ENCODE measurements around the gene OSBPL1A.

The OSBPL1A gene

DNA sequence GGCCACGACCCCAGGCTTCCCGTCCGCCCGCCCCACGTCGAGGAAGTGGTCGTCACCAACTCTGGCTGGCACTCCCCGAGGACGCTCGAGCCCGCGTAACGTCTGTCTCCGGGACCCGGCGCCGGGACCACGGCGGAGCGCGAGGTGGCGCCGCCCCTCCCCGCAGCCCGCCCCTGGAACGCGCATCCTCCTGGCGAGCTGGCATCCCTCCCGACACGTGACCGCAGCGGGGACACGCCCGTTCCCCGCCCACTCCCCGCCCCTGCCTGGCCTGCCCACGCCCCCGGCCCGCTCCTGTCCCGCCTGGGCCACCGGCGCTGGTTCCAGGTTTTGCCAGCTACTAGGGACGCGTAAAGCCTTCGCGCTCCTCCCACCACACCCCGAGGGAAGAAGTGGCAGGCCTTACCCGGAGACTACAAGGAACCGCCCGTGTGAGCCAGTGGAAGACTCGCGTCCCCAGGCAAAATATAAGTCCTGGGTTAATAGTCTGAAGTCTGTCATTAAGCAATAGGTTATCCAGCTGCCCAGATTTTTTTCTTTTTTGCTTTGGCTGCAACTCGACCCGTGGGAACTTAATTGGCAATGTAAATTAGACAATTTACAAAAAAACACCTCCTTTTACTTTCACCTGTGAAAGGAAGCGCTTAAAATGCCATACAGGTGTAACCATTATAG lies at the start of gene OSBPL1A:
Gene OSBPL1A, minus strand, starts transcription at position 131 of the 675 bp plus-strand sequence. CDS start 20,291 bp downstream, outside the sequence.
- TF ChIP-seq, protein P1, sequence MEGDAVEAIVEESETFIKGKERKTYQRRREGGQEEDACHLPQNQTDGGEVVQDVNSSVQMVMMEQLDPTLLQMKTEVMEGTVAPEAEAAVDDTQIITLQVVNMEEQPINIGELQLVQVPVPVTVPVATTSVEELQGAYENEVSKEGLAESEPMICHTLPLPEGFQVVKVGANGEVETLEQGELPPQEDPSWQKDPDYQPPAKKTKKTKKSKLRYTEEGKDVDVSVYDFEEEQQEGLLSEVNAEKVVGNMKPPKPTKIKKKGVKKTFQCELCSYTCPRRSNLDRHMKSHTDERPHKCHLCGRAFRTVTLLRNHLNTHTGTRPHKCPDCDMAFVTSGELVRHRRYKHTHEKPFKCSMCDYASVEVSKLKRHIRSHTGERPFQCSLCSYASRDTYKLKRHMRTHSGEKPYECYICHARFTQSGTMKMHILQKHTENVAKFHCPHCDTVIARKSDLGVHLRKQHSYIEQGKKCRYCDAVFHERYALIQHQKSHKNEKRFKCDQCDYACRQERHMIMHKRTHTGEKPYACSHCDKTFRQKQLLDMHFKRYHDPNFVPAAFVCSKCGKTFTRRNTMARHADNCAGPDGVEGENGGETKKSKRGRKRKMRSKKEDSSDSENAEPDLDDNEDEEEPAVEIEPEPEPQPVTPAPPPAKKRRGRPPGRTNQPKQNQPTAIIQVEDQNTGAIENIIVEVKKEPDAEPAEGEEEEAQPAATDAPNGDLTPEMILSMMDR (conservative IDR thresholded peaks at IDR 0.05; ENCODE audit: low read depth, low read length) = no peak
- H3K4me3 ChIP-seq (ENCODE audit: low read length) = peak within 1 kb of the TSS; percentile 66
- peak; percentile 81 for DNase-seq (ENCODE audit: low read depth)

DNA sequence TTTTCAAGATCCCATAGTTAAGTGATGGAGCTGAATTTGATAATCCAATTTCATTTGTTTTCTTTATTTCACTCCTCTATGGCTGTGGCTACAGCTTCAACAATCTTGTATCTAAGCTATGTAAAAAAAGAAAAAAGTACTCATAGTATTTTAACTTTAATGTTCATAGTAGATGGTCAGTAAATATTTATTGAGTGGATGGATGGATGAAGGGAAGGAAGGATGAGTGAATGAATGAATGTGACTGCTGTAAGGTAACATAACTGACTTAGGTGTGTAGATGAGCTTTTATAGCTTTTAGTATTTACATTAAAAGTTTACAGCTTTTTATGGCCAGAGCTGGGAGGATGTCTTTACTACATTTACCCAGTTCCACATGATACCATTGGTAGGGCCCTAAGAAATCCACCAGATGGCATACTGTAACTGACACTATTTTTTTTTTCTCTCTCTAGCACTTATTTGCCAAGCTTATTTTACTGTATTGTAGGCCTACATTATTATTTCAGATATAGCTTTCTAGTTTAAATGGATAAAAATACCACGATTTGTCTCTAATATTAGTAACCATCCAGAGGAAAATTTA lies 49.4 kb upstream of the OSBPL1A start:
- DNase-seq (ENCODE audit: low read depth) = no peak
- H3K4me3 ChIP-seq (ENCODE audit: low read length) = no peak overlapping the region
- TF ChIP-seq, protein P1 (conservative IDR thresholded peaks at IDR 0.05; ENCODE audit: low read depth, low read length) = peak; percentile 37

DNA sequence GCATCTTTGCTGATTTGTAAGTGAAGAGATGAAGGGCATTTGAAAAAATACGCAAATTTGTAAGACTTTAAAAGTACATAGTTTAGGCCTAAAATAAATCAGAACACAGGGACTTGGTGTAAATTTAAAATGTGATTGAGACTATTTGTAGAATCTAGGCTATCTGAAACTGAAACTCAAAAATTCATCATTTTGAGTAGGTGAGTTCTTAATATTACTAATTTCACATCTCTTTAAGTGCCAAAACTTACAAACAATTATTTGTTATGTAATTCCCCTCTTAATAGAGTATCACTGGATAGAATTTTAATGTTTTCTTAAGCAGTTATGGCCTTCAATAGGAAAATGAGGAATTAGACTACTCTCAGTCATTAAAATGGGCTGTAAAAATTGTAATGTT lies 48.8 kb upstream of the OSBPL1A start:
- H3K4me3 ChIP-seq (ENCODE audit: low read length) = no peak overlapping the region
- TF ChIP-seq, protein P1 (conservative IDR thresholded peaks at IDR 0.05; ENCODE audit: low read depth, low read length) = no peak
- DNase-seq (ENCODE audit: low read depth) = no peak

DNA sequence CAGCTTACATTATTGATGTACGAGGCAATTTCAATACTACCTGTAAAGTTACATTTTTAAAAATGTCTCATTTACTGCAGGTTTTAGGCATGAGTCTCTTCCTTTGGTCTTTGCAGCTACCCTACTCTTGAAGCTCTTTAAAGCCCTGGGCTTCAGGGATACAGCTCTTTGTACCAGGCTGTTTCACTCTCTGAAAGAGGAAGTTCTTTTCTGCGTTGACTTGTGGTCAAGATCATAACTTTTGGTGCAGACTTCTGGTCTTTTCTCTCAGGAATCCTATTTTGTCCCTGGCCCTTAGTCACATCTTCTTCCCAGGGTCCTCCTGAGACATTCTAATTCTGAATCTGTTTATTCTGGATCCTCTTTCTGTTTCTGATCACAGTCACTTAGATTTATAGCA lies 46.2 kb upstream of the OSBPL1A start:
- no peak overlapping the region for H3K4me3 ChIP-seq (ENCODE audit: low read length)
- no peak for DNase-seq (ENCODE audit: low read depth)

DNA sequence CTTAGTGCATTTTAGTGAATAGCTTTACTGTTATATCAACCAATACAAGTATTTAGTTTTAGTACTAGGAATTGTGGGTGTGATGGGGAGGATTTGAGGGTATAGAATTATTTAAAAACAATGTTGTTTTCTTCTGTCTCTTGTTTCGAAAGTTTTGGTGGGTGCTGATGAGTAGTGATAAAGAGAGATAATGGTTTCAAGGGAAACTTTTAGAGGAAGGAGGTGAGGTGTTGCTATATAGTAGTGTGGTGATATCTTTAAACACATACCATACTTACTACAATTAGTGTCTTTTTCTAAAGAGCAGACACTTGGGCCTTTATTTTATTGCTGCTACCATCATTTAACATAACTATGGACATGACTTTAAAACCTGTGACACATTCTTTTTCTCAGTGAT lies 39.3 kb upstream of the OSBPL1A start:
- no peak overlapping the region for H3K4me3 ChIP-seq (ENCODE audit: low read length)
- no peak for DNase-seq (ENCODE audit: low read depth)
- TF ChIP-seq, protein P1 (conservative IDR thresholded peaks at IDR 0.05; ENCODE audit: low read depth, low read length) = no peak

More for the DNA sequence above, 46.2 kb upstream of the OSBPL1A start:
- TF ChIP-seq, protein P1 (conservative IDR thresholded peaks at IDR 0.05; ENCODE audit: low read depth, low read length) = no peak

DNA sequence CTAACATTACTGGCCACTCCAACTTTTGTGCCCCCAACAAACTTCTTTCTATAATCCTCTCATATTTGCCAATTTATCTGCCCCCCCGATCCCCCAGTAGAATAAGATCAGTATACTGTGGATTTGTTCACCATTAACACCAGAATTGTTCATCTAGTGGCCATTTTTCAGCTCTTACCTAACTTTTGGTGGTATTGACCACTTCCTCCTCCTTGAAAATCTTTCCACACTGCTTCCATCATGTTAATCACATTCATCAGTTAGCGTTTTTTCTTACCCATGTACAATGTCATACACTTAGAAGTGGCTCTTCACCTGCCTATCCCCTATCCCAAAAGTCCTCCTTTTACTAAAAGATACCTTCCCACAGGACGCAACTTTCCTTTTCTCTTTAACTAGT lies 35.0 kb upstream of the OSBPL1A start:
- TF ChIP-seq, protein P1 (conservative IDR thresholded peaks at IDR 0.05; ENCODE audit: low read depth, low read length) = no peak
- no peak for DNase-seq (ENCODE audit: low read depth)
- no peak overlapping the region for H3K4me3 ChIP-seq (ENCODE audit: low read length)

DNA sequence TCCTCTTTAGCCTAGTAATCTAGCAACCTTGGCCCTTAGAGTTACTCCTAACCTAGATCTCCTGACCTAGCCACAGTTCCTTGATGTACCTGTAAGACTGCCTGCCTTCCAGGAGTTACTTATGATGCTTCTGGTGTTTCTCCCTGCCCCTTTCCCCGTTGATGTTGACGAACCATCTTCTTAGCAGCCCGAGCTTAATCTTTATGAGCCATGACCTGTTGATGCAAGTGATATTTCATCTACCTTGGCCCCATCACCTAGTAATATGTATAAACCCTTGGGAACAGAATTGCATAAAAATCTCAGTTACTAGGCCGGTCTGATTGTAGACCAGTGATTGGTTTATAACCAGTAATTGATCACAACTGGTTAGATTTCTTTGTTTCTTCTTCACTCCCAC lies 31.6 kb upstream of the OSBPL1A start:
- no peak for DNase-seq (ENCODE audit: low read depth)
- TF ChIP-seq, protein P1 (conservative IDR thresholded peaks at IDR 0.05; ENCODE audit: low read depth, low read length) = no peak
- no peak overlapping the region for H3K4me3 ChIP-seq (ENCODE audit: low read length)
